Hematopoietic multipotent progenitor cell treated with erythropoietin and hydrocortisone succinate and interleukin-3 and kit ligand, for 4 days (in vitro differentiated cells): Measurements from ENCODE around the gene MLKL.
A peak's percentile ranks its signal among the peaks of the same experiment; 100 is the strongest.

Source experiments
- DNase-seq: peaks from one replicate; pipeline ENCODE4 v3.0.0-alpha.2; 2015

MLKL gene

DNA sequence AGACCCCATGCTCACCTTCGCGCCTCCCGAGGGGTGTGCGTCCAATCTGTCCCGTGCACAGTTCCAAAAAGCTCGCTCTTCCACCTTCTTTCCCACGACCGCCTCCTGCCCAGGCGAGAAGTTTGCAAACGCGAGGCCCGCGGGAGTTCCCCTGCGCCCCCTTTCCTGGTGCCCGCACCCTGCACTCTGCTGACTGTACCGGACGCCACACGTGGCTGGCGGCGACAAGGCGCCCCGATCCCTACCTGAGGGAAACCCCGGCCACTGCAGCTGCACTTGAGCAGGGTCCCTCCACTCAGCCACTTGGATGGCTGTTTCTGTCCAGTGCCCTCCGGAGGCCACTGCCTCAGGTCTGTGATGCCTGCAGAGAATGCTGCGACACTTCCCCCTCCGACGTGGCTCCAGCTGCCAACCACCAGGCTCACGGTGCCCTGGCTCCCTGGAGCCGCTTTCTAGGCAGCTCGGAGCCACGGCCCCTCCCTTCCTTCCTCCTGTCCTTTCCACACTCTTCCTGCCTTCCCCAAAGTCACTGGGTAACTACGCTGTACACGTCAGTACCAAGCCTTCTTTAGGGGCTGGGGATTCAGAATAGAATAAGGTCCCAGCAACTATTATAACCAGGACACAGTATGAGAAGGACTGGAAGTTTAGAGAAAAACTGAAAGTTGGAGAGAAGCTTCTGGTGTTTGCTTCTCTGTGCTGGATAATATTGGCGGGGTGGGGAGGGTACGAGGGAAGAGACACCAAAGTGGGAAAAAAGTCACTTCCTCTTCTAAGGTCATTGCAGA, at the start of gene MLKL:
Gene MLKL, minus strand, starts transcription at position 425 of the 788 bp plus-strand sequence. CDS start 5,105 bp downstream, outside the sequence.
- DNase-seq: peak; percentile 87

DNA sequence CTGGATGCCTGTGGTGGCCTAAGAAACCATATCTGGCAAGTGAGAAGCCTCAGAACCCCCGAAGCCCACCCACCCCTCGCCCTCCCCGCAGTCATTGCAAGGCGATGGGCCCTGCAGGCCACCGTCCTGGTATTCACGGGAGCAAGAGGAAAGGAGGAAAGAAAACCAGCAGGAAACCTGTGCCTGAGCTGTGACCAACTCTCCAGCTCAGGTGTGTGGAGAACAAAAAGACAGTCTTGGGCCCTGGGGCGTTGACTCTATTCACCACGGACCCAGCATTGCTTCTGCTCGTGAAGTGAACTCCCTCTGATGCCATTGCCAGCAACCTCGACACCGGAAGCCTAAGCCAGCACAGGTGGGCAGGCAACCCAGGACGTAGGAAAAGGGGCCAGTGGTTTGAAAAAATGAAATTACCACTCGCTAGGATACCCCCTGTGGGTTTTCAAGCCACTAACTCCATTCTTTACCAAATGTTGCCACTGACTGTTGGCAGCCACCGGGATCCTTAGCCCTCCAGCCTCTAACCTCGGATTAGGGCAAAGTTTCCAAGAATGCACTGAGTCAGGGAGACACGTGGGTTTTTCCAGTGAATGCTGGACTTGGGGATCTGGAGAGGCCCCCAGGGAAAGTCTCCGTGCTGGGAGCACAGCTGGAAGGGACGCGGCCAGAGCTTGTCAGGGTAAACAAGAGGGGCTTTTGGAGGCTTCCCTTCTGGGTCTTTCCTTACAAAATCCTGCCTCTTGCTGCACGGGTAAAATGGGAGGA, 48.8 kb upstream of the MLKL start:
- DNase-seq: no peak

DNA sequence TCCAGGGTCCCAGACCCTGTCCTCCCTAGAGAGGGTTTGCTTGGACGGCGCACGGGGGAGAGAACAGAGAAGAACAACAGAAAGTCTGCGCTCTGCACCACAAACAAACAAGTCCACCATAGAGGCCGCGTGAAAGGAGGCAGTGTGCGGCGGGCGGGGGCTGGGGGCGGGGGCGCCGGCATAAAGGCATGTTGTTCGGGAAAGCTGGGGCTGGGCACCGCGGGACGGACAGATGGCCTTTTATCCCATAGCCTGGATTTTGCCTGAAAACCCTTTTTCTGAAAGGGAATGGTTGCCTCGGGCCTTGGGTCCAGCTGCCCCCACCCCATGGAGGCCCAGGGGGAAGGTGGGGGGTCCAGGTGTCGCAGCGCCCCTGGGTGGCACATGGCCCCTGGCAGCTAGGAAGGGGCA, 48.0 kb upstream of the MLKL start:
- DNase-seq: no peak

DNA sequence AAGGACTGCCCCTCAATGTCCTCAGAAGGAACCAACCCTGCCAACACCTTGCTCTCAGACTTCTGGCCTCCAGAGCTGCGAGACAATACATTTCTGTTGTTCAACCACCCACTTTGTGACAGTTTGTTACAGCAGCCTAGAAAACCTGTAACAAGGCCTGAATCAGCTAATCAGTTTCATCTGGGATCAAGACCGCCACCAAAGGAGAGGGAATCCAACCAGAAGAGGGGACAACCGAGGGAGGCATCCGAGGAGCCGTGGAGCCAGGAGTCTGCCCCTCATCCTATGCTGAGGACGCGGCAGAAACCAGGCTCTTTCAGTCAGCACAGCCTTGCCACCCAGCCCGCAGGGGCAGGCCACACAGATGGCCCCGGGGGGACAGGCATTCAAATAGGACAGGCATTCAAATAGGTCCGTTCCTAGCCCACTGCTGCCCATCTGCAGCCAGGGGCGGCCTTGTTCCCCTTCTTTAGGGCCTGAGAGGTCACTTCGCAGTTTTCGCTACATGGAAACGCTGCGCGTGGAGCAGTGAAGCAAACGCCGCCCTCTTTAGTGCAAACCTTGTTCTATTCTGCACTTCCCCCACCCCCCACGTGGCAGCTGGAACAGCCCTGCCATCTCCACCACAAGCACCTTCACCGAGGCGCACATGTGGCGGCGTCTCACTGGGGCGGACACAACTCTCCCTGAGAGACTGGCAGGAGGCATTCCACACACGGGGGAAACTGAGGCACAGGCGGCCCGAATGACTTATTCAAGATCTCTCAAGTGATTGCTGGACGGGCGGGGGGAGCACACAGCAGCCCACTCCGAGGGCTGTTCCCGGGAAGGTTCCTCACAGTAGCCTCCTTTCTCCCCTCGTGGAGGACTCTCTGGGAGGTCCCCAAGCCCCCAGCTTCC, 47.3 kb upstream of the MLKL start:
- DNase-seq: no peak

DNA sequence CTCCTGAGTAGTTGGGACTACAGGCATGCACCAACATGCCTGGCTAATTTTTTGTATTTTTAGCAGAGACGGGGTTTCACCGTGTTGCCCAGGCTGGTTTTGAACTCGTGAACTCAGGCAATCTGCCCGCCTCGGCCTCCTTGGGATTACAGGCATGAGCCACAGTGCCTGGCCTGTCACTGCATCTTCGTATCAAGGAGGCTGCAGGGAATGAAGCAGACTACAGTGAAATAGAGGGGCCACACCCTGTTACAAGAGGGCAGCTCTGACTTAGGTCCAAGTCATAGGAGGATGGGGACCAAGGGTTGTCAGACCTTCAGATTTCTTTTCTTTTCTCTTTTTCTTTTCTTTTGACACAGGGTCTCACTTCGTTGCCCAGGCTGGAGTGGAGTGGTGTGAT, 45.3 kb upstream of the MLKL start:
- no peak for DNase-seq

DNA sequence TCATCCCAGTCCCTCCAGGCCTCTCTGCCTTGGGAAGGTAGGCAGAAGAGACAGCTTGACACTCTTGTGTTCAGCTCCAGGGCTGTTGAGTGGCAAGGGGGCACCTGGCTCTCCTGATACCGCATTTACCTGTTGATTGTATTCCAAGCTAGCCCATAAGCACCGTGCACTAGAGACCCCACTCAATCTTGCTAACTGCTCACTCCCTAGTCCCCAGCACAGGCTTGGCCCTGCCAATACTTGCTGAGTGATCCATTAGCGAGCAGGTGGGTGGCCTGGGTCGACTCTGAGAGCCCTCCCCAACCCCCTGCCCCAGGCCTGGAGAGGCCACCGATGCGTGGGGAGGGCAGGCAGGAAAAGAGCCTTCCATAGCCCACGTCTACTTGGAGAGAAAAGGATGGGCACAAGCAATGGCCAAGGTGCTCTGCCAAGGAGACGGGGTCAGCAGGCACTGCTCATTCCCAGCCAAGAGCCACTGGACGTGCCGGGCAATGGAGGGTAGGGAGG, 44.5 kb upstream of the MLKL start:
- DNase-seq: no peak

DNA sequence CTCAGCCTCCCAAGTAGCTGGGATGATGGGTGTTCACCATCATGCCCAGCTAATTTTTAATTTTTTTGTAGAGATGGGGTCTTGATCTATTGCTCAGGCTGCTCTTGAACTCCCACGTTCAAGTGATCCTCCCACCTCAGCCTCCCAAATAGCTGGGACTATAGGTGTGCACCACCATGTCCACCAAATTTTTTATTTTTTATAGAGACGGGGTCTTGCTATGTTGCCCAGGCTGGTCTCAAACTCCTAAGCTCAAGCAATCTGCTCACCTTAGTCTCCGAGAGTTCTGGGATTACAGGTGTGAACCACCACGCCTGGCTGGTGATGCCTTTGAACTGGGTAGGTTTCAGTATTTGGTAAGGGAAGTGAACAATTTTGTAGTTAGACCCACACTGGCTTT, 43.9 kb upstream of the MLKL start:
- DNase-seq: no peak

DNA sequence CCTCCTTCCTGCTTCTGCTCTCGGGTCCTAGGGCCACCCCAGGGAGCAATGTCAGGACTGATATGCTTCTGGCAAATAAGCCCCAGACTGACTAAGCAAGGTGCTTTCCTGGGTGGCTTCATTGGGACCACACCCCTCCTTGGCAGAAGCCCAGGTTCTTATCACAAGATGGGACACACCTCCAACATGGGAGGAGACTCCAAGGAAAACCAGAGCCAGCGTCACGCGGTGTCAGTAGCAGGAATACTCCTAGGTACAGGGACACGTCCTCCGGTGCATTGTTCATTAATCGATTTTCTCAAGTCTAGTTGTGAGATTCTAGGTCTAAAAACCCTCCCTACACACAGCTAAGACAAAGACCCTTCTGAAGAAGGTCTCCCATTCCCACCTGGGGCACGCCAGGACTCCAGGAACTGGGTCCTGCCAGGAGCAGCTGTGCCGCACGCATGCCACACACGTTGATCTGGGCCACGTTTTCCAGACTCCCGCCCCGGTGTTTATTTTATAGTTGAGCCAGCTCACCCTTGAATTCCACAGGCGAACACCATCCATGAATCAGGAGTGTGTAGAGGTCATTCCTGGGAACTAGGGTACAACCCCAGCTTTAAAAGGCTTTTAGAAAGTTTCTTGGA, 43.1 kb upstream of the MLKL start:
- DNase-seq: peak; percentile 34

DNA sequence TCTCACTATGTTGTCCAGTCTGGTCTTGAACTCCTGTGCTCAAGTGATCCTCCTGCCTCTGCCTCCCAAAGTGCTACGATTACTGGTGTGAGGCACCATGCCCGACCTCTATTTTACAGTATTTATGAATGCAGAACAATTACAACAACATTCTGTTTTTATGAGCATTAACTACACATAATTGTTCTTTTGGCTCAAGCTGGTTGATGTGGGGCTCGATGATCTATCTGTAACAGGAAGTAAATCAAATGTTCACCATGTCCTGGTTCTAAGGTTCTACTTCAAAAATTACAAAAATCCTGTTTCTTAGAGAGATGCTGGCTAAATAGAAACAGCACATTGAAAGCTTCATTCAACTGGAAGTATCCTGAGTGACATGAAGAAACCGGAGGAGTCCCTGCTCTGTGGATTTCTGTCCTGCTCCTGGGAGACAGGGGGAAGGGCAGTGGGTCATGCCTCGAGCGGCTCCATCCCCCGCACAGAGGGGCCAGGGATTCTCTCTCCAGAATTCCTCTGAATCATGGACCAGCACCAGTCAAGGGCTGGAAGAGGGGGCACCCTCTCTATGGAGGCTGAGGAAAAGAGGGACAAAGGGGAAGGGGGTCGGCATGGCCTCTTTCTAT, 42.5 kb upstream of the MLKL start:
- DNase-seq: no peak

DNA sequence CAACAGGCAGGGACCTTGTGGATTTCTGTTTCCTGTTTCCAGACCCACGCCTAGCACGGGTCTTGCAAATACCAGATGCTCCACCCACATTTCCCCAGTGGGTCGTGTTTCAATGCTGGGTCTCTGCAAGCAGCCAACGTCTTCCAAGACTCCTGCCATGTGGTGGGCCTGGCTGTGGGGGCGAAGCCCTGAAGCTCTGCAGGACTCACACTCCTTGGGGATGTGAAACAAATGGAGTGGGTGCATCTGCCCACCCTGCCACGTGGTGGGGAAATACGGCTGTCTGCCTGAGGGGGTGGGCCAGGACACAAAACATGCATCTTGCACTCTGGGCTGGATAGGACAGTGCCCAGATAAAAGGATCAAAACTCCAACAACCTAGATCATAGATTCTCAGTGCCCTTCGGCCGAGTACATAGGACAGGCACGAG, 41.4 kb upstream of the MLKL start:
- peak; percentile 32 for DNase-seq

DNA sequence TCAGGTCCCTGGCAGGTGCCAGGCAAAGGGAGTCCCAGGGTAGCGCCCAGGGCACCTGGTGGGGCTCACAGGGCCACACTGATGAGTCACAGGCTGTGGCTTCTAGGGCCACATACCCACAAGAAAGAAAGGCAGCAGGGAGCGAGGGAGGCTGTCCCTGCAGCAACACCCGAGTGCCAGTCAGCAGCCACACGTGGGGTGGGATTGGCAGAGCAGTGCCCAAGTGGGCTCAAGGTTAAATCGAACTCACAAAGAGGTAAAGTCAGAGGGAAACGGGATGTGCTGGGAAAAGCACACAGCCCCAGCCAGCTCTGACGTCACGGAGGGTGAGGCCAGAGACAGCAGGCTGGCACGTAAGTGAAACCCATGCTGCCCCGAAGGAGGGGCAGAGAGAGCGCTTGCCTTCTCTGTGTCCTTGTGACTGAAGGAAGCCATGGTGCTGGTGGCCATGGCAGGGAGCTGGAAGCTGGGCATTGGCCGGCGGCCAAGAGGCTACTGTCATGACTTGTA, 40.2 kb upstream of the MLKL start:
- no peak for DNase-seq

DNA sequence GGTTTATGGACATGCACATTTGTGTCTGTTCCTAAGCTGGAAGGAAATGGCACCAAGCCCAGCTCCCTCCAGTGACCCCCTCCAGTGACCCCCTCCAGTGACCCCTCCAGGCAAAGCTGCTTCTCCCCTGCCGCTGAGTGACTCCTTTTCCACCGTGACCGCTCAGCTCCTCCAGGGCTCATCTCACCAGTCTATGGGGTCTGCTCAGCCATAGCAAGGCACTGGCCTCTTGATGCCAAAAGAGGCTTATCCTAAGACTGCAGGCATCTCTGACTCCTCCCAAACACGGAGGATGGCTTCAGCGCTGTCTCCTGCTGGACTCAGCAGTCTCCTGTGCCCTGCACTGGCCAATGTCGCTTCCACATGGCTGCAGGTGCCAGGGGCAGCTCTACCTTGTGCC, 38.6 kb upstream of the MLKL start:
- no peak for DNase-seq

DNA sequence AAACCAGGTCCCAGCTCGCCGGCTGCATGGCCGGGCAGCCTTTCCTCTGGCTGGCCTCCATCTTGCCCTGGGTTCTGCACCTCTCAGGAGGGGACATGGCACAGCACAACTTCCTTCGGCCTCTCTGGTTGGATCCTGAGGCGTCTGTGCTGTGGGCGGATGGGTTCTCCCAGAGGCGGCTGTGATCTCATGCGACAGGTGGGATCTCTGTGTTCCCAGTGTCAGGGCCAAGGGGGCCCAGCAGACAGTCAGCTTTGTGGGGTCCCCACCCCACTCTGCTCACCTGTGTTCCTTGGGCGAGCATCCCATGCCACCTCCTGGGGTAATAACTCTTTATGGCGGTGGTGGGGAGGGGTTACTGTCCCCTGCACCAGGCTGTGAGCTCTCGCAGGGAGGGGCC, 38.2 kb upstream of the MLKL start:
- DNase-seq: no peak

DNA sequence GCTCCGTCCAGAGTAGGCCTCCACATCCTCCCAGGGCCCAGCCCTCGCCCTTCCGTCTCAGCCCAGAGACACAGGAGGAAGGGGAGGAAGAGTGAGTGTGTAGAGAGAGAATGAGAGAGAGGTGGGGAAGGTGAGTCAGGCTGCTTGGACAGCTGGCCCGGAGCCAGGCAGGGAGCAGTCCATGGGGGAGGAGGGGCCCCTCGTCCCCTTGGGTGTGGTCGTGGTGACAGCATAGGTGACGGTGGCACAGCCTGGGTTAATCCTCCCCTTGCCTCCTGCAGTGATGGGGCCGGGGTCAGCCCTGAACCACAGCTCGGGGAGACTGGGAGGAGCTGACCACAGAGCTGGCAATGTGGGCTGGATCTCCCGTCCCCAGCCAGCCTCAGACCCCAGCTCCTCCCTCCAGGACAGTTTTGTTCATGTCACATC, 37.5 kb upstream of the MLKL start:
- DNase-seq: peak; percentile 43

DNA sequence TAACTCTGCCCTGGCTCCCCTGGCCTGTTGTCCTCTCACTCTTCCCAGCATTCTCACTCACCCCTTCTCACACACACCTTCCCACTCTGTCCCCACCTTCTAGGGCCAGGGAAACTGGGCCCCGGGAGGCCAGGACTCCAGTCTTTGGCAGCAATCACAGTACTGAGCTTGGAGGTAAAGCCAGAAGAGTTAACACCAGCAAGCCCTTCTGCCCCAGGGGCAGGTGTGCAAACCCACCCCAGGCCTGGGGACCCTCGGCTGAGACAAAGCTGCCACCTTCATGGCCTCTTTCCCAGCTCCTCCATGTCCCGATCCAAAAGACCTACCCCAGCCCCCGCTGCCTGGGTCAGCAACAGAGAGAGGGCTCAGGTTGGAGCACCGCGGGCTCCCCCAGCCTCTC, 36.9 kb upstream of the MLKL start:
- no peak for DNase-seq

DNA sequence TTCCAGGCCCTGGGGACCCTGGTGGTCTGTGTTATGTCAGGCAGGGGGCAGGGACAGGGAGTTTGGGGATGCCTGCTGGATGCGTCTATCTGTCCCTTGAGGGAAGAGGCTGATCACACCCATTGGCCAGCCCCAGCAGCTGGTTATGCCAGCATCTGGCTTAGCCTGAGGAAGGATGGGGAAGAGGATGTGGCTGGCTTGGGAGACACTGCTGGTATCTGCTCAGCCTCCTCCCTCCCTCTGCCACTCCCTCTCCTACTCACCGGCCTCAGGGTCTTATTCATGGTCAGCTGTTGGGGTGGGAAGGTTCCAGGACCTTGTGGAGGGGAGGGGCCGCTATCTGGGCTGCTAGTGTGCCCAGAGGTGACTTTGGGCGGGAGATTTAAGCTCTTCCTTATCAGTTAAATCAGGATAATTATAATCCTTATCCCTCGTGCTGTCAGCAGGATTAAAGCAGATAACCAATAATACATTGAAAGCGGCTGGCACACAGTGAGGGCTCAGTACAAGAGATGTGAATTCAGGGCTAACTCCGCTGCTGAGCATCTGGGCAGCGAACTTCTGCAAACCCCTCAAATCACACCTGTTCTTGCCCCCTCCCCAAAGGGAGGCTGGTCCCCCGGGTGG, 36.0 kb upstream of the MLKL start:
- DNase-seq: no peak

DNA sequence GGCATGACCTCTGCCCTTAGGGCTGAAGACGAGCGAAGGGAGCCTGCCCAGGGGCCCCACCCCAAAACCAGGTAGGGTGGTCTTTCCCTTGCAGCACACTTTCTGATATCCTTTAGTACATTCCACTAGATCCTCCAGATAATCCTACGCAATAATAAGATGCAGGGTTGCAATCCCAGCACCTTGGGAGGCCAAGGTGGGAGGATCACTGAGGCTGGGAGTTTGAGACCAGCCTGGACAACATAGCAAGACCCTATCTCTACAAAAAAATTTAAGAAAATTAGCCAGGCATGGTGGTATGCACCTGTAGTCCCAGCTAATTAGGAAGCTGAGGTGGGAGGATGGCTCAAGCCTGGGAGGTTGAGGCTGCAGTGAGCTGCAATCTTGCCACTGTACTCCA, 34.9 kb upstream of the MLKL start:
- DNase-seq: no peak

DNA sequence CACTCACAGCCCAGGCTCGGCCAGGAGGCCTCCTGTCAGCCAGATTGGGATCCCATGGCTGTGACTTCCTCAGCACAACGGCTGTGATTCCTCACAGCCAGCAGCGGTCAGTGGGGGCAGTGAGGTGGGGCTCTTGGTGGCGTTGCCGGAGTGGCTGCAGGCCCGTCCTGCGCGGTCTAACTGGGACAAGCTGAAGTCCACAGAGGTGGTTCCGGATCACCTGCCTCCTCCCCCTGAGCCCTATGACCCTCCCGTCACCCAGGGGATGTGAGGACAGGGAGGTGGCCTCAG, 34.4 kb upstream of the MLKL start:
- no peak for DNase-seq

DNA sequence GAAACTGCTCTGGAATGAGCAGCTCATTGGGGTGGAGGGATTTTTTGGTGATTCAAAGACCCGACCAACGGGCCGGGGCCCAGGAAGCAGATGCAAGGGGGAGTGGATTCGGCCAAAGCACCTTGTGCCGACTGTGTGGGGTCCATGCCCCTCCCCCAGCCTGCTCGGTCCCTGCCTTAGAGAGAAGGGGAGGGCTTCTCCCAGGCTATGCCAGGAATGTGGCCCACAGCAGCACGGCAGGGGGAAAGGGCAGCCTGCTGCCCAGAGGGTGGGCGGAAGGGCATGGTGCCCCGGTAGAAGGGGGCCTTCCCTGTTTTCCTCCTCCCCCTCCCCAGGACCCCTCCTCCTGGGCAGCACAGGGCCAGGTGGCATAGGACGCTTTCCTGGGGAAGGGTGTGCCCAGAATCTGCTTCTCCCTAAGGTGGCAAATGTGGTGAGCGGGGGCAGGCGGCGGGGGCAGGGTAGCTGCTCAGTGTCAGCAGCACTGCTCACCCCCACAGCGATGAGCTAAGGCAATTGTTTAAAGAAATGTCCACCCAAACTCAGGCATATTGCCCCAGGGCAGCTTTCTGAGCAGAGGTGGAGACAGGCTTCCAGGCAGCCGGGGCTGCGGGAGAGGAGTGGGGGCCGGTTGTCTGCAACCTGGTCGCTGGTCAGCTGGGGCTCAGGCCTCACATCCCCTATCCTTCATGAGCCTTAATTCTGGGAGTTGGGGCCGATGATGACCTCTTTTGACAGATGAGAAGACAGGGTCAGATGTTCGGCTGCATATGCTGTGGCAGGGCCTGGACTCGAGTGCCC, 33.9 kb upstream of the MLKL start:
- no peak for DNase-seq

DNA sequence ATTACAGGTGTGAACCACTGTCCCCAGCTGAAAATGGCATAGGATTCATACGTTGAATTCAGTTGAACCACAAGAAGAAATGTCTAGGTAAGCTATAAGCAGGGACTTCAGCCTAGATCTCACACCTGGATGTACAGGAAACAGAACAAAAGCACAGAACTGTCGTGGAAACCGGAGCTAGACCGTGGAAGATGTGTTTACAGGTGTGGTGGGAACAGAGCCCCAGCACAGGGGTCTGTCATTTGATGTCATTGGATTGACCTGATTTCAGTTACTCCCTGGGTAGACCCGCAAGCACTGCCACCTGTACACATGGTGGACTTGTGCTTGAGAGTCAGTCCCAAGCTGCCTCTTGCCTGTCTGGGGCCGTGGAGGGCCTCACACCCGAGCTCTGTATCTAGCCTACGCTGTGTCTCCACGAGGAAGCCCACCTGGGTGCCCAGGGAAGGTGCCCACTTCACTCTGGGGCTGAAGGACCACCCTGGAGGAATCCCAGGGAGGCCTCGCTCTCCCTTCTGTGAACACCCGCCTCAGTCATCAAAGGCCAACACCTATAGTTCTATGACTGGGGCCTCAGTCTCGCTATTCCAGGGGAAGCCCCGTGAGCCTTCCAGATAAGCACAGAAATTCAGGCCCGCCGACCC, 32.2 kb upstream of the MLKL start:
- no peak for DNase-seq
